ENCODE data around the gene GRID1. TPM values are rescaled to one million over a fixed set of nuclear protein-coding genes. Genes with fewer than 3 reads are reported as not detected.

GRID1 gene
- polyA plus RNA-seq, 1 donor (not counting 4 experiments of a cell fraction or from before 2014, with no cell fraction given): 0.01 TPM

DNA sequence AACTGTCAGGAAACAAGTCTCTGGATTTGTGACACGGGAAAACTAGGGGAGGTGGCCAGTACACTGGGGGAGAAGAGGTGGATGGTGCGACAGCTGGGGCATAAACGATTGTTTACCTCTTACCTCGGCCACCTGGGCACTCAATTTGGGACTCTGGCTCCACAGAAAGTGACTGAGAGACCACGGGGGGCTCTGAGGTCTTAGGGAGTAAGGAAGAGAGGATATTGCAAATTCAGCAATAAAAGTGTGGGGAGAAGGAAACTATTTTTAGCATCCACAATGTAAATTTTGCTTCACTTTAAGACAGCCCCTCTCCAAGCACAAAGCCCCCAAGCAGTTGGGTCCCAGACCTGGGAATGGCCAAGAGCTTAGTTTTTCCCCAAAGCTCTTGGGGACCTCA lies 440.5 kb downstream of the GRID1 start:
- H2AFZ ChIP-seq (ENCODE audit: control insufficient read depth, low read length): no peak overlapping the region
- FAIRE-seq: no peak
- no peaks in the 10 kb centered on the region for H3K79me2 ChIP-seq (ENCODE audit: control insufficient read depth, insufficient read depth, low read length)
- no peak for TF ChIP-seq EZH2 (IDR thresholded peaks at IDR 0.05; ENCODE audit: low read length)
- TF ChIP-seq, protein P1, sequence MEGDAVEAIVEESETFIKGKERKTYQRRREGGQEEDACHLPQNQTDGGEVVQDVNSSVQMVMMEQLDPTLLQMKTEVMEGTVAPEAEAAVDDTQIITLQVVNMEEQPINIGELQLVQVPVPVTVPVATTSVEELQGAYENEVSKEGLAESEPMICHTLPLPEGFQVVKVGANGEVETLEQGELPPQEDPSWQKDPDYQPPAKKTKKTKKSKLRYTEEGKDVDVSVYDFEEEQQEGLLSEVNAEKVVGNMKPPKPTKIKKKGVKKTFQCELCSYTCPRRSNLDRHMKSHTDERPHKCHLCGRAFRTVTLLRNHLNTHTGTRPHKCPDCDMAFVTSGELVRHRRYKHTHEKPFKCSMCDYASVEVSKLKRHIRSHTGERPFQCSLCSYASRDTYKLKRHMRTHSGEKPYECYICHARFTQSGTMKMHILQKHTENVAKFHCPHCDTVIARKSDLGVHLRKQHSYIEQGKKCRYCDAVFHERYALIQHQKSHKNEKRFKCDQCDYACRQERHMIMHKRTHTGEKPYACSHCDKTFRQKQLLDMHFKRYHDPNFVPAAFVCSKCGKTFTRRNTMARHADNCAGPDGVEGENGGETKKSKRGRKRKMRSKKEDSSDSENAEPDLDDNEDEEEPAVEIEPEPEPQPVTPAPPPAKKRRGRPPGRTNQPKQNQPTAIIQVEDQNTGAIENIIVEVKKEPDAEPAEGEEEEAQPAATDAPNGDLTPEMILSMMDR (optimal IDR thresholded peaks at IDR 0.05 in 1 of 3, IDR thresholded peaks at IDR 0.05 in 1 of 3, conservative IDR thresholded peaks at IDR 0.05 in 1 of 3; ENCODE audit: extremely low read depth in 1 of 3, insufficient read depth in 2 of 3, low read length in 3 of 3): no peak
- no peaks in the 10 kb centered on the region for H3K36me3 ChIP-seq (ENCODE audit: control insufficient read depth in 2 of 2, extremely low read depth in 1 of 2, insufficient read depth in 2 of 2, low read length in 2 of 2)
- no peaks in the 10 kb centered on the region for H4K20me1 ChIP-seq (ENCODE audit: control insufficient read depth, extremely low read depth, insufficient read depth, low read length)
- no peak overlapping the region for H3K27ac ChIP-seq (ENCODE audit: control insufficient read depth, insufficient read depth, low read length)
- H3K9ac ChIP-seq (ENCODE audit: control insufficient read depth, extremely low read depth, insufficient read depth, low read length): no peak overlapping the region
- peaks cover 6% of the 10 kb centered on the region for H3K4me1 ChIP-seq (ENCODE audit: control insufficient read depth, extremely low read depth, insufficient read depth, low read length)
- DNase-seq (ENCODE audit: low read depth, low spot score): no peak
- H3K9me3 ChIP-seq (ENCODE audit: control insufficient read depth, low read depth, low read length): no peaks in the 10 kb centered on the region
- H3K4me3 ChIP-seq (ENCODE audit: control insufficient read depth in 2 of 3, extremely low read depth in 1 of 3, insufficient read depth in 2 of 3, low read depth in 1 of 3, low read length in 3 of 3): no peak overlapping the region
- H3K27me3 ChIP-seq (ENCODE audit: control insufficient read depth, extremely low read depth, insufficient read depth, low read length): no peaks in the 10 kb centered on the region
- dilution Hi-C loops (cut with MboI; ENCODE audit: extremely low pct_ligation_motif_present, low sequenced_read_pairs): no loop called here
- no peaks in the 10 kb centered on the region for H3K9me1 ChIP-seq (ENCODE audit: control insufficient read depth, extremely low read depth, insufficient read depth, low read length)
- no peak overlapping the region for H3K4me2 ChIP-seq (ENCODE audit: control insufficient read depth, extremely low read depth, insufficient read depth, low read depth, low read length)

DNA sequence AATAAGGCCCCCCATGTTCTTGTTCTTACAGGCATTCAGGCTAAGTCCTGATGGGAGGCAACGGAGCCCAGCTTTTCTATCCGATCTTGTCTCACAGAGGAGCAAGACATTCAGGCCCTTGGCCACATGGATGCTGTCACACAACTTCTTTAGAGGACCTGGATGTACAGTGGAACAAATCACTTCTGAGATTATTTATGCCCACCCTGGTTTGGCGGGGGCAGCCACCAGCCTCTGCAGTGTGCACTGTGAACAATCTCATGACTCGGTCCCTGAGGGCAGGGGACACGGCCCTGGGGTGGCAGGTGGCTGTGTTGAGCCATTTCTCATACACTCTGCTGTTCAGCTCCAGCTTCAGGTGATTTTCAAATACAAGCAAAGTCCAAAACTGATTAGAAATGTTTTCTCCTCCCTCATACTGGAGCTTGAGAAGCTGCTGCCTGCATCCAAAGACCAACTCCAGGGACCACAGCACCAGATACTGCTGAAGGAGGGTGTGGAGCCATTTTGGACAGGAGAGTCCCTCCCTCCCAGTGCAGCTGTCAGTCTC lies 441.3 kb downstream of the GRID1 start:
- no peaks in the 10 kb centered on the region for H3K27me3 ChIP-seq (ENCODE audit: control insufficient read depth, extremely low read depth, insufficient read depth, low read length)
- H3K9ac ChIP-seq (ENCODE audit: control insufficient read depth, extremely low read depth, insufficient read depth, low read length): no peak overlapping the region
- no peak overlapping the region for H2AFZ ChIP-seq (ENCODE audit: control insufficient read depth, low read length)
- no peak overlapping the region for H3K27ac ChIP-seq (ENCODE audit: control insufficient read depth, insufficient read depth, low read length)
- no peaks in the 10 kb centered on the region for H3K79me2 ChIP-seq (ENCODE audit: control insufficient read depth, insufficient read depth, low read length)
- no peaks in the 10 kb centered on the region for H4K20me1 ChIP-seq (ENCODE audit: control insufficient read depth, extremely low read depth, insufficient read depth, low read length)
- no peaks in the 10 kb centered on the region for H3K9me3 ChIP-seq (ENCODE audit: control insufficient read depth, low read depth, low read length)
- H3K36me3 ChIP-seq (ENCODE audit: control insufficient read depth in 2 of 2, extremely low read depth in 1 of 2, insufficient read depth in 2 of 2, low read length in 2 of 2): no peaks in the 10 kb centered on the region
- dilution Hi-C loops (cut with MboI; ENCODE audit: extremely low pct_ligation_motif_present, low sequenced_read_pairs): no loop called here
- peaks cover 6% of the 10 kb centered on the region for H3K4me1 ChIP-seq (ENCODE audit: control insufficient read depth, extremely low read depth, insufficient read depth, low read length)
- no peaks in the 10 kb centered on the region for H3K9me1 ChIP-seq (ENCODE audit: control insufficient read depth, extremely low read depth, insufficient read depth, low read length)
- DNase-seq (ENCODE audit: low read depth, low spot score) (no peak), FAIRE-seq (no peak)
- TF ChIP-seq, protein P1 (optimal IDR thresholded peaks at IDR 0.05 in 1 of 3, IDR thresholded peaks at IDR 0.05 in 1 of 3, conservative IDR thresholded peaks at IDR 0.05 in 1 of 3; ENCODE audit: extremely low read depth in 1 of 3, insufficient read depth in 2 of 3, low read length in 3 of 3): no peak
- no peak for TF ChIP-seq EZH2 (IDR thresholded peaks at IDR 0.05; ENCODE audit: low read length)
- H3K4me3 ChIP-seq (ENCODE audit: control insufficient read depth in 2 of 3, extremely low read depth in 1 of 3, insufficient read depth in 2 of 3, low read depth in 1 of 3, low read length in 3 of 3): no peak overlapping the region
- H3K4me2 ChIP-seq (ENCODE audit: control insufficient read depth, extremely low read depth, insufficient read depth, low read depth, low read length): no peak overlapping the region
